CD4-positive, alpha-beta T cell (primary cell): ENCODE measurements around the gene MYL11. TPM values are rescaled to one million over a fixed set of nuclear protein-coding genes. Genes with fewer than 3 reads are reported as not detected.
A peak's percentile ranks its signal among the peaks of the same experiment; 100 is the strongest.

ENCODE experiments used
- ATAC-seq: fragments of 200-7000 bp; cut with Tn5 transposase; one replicate; pipeline ENCODE4 v1.10.0; 2022; ENCODE audit warnings: mild to moderate bottlenecking; ENCODE audit not compliant: poor library complexity
- CTCF ChIA-PET: fragments of 350-600 bp; sonication (Branson Sonifier 250); formaldehyde crosslinking; loops from one replicate; lab custom pipeline; 2021; ENCODE audit warnings: antibody characterized with exemption, inconsistent platforms; lab: Charles Lee
- POLR2A ChIA-PET: fragments of 350-600 bp; sonication (Branson Sonifier 250); formaldehyde crosslinking; loops from one replicate; lab custom pipeline; 2021; ENCODE audit warnings: antibody characterized with exemption, inconsistent platforms; lab: Charles Lee
- DNase-seq, 14 experiments: peaks; one replicate each; pipeline ENCODE4 v3.0.0-alpha.2; 2013 to 2020; ENCODE audit warnings: mixed read lengths in 2 of 14
- H3K27ac ChIP-seq, 2 donors: one replicate each; pipeline versions ENCODE4 v1.5.1 to v1.7.0; 2013; ENCODE audit warnings: low read length in 2 of 2, low read depth in 1 of 2, mild to moderate bottlenecking in 1 of 2
- H3K27me3 ChIP-seq, 2 experiments: 1 replicate in 1 of 2; 2 replicates in 1 of 2; pipeline versions ENCODE4 v1.6.1 to v1.7.0; 2013; ENCODE audit warnings: low read length in 2 of 2, control low read depth in 1 of 2, mild to moderate bottlenecking in 1 of 2, moderate library complexity in 1 of 2; ENCODE audit not compliant: insufficient read depth in 2 of 2, control insufficient read depth in 1 of 2
- H3K36me3 ChIP-seq: one replicate; pipeline ENCODE4 v1.6.1; 2013; ENCODE audit warnings: low read length, control low read depth; ENCODE audit not compliant: insufficient read depth
- H3K4me1 ChIP-seq: one replicate; pipeline ENCODE4 v1.6.1; 2013; ENCODE audit warnings: low read length, control low read depth; ENCODE audit not compliant: insufficient read depth
- H3K4me3 ChIP-seq: one replicate; pipeline ENCODE4 v1.5.1; 2013; ENCODE audit warnings: mild to moderate bottlenecking, low read length, moderate library complexity
- H3K9me3 ChIP-seq, 2 experiments: 1 replicate in 1 of 2; 2 replicates in 1 of 2; pipeline versions ENCODE4 v1.6.1 to v1.7.0; 2013; ENCODE audit warnings: low read length in 2 of 2, mild to moderate bottlenecking in 2 of 2, control low read depth in 1 of 2, moderate library complexity in 1 of 2; ENCODE audit not compliant: control insufficient read depth in 1 of 2, insufficient read depth in 1 of 2
- H3K27ac Mint-ChIP-seq: one replicate; pipeline ENCODE4 v1.8.0; 2020; ENCODE audit warnings: mixed read lengths
- H3K27me3 Mint-ChIP-seq: one replicate; pipeline ENCODE4 v1.8.0; 2021; ENCODE audit warnings: mixed read lengths
- H3K36me3 Mint-ChIP-seq: one replicate; pipeline ENCODE4 v1.8.0; 2021; ENCODE audit warnings: low read depth, mixed read lengths
- H3K4me1 Mint-ChIP-seq: one replicate; pipeline ENCODE4 v1.8.0; 2021; ENCODE audit warnings: low read depth, mixed read lengths
- H3K4me3 Mint-ChIP-seq: one replicate; pipeline ENCODE4 v1.8.0; 2020; ENCODE audit warnings: mild to moderate bottlenecking, mixed read lengths
- H3K9me3 Mint-ChIP-seq: one replicate; pipeline ENCODE4 v1.8.0; 2020; ENCODE audit warnings: mixed read lengths
- intact Hi-C, 2 experiments: fragments of 100-400 bp; cut with DNase I in 1 of 2; cut with micrococcal nuclease in 1 of 2; formaldehyde crosslinking; loops; one replicate each; pipeline versions ENCODE4 v1.15.1 to v1.9.0; 2023 to 2025; cut with DNase I, micrococcal nuclease
- total RNA-seq, 174 experiments: library from RNA in 2 of 174; stranded (reverse) in 2 of 174; gene quantifications; one replicate each; pipeline ENCODE4 v1.2.3 and lab custom pipeline; 2021 to 2026
- TF ChIP-seq, protein P1 (sequence below): fragments of 200-600 bp; IDR thresholded peaks from one replicate; pipeline ENCODE4 v1.8.0; 2022; ENCODE audit warnings: antibody characterized with exemption, mild to moderate bottlenecking

The MYL11 gene
- total RNA-seq, 2 experiments from 2014 or later: 0.95 to 2.4 TPM

DNA sequence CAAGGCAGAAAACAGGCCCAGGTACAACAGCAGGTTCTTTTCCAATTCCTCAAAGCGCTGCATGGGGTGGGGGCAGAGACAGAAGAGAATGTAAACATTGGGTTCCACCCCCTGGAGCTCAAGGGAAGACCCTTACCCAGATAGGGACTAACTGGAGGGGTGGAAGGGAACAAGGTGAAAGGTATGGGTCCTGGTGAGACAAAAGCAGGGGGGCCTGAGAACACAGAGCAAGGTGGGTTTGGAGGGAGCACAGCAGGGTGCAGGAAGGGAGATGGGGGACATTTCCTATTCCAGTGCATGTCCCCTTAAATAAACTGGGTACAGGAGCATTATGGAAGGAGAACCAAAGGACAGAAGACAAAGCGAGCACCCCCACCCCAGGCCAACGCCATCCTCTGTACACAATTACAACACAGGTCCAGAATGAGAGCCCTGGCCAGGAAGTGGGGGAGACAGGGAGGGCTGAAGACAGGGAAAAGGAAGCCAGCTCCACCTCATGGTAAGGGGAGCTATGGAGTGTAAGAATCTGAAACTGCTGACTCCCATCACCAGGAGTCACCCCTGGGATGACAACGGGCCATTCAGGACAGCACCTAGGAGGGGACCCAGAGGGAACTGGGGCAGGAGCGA, 17.4 kb upstream of the MYL11 start:
- DNase-seq (no peak), ATAC-seq (no peak)
- H3K36me3 ChIP-seq: peaks cover 43% of the 10 kb centered on the region
- peaks cover 25% of the 10 kb centered on the region for H3K4me1 Mint-ChIP-seq
- H3K27ac Mint-ChIP-seq: peak overlapping the region; percentile 89
- H3K4me3 ChIP-seq: no peak overlapping the region
- H3K4me1 ChIP-seq: peaks cover 35% of the 10 kb centered on the region
- H3K9me3 Mint-ChIP-seq: no peaks in the 10 kb centered on the region
- H3K27me3 Mint-ChIP-seq: no peaks in the 10 kb centered on the region
- TF ChIP-seq, protein P1, sequence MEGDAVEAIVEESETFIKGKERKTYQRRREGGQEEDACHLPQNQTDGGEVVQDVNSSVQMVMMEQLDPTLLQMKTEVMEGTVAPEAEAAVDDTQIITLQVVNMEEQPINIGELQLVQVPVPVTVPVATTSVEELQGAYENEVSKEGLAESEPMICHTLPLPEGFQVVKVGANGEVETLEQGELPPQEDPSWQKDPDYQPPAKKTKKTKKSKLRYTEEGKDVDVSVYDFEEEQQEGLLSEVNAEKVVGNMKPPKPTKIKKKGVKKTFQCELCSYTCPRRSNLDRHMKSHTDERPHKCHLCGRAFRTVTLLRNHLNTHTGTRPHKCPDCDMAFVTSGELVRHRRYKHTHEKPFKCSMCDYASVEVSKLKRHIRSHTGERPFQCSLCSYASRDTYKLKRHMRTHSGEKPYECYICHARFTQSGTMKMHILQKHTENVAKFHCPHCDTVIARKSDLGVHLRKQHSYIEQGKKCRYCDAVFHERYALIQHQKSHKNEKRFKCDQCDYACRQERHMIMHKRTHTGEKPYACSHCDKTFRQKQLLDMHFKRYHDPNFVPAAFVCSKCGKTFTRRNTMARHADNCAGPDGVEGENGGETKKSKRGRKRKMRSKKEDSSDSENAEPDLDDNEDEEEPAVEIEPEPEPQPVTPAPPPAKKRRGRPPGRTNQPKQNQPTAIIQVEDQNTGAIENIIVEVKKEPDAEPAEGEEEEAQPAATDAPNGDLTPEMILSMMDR: no peak
- H3K27ac ChIP-seq: peak overlapping the region; percentile 92 to 99
- no peaks in the 10 kb centered on the region for H3K27me3 ChIP-seq
- CTCF ChIA-PET: interaction anchor here (0.9 kb wide), 1 partner anchor 10 kb away, joined by 3 read pairs; no protein-coding TSS in a partner anchor
- peaks cover 67% of the 10 kb centered on the region for H3K36me3 Mint-ChIP-seq
- POLR2A ChIA-PET: interaction anchor here (0.9 to 4.6 kb wide), 7 partner anchors 12 to 292 kb away, joined by 4 to 17 read pairs (median 5); partner anchors contain the start of genes ALDOA and TBC1D10B
- H3K4me3 Mint-ChIP-seq: peak overlapping the region; percentile 62
- no peaks in the 10 kb centered on the region for H3K9me3 ChIP-seq
- intact Hi-C loops: loop anchor here (5.0 to 10.0 kb wide), 2 partner anchors 48 to 200 kb away; partner anchors contain the start of genes ZNF771 (in 2 of the 2) and ZNF764 (in 1 of the 2)

DNA sequence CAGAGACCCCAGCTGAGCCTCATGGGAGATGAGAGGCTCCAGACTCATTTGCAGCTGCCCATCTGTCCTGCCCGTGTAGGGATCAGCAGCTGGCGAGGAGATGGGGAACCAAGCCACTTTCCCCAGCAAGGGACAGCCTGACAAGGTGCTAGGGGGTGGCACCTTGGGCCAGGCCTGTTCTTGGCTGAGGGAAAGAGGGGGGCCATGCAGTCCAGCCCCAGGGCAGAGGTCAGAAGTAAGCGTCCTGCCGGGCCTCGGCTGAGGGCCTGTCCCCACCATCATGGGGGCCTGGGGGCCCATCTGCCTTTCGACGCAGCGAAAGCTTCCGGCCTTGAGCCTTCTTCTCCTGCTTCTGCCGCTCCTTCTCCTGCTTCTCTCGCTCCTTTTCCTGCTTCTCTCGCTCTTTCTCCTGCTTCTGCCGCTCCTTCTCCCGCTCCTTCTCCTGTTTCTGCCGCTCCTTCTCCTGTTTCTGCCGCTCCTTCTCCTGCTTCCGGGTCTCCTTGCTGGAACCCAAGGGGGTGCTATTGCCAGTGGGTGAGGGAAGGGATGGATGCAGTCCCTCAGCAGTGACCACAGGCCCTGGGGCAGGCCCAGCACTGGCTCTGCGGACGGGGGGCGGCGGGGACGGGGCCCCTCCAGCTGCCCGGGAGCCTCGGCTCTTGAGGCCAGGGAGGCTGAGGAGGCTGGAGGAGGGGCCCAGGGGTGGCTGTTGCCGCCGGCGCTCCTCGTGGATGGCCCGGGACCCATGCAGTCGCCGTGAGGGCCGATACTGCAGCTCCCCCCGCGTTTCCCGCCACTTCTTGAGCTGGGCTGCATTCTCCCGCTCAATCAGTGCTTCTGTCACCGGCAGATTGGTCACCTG, 16.7 kb upstream of the MYL11 start:
- no peak overlapping the region for H3K4me3 Mint-ChIP-seq
- intact Hi-C loops: loop anchor here (5.0 to 10.0 kb wide), 2 partner anchors 47 to 199 kb away; partner anchors contain the start of genes ZNF771 (in 2 of the 2) and ZNF764 (in 1 of the 2)
- Histone ChIP-seq H3K27me3 (no peaks in the 10 kb centered on the region), H3K4me3 (no peak overlapping the region), H3K36me3 (peaks cover 41% of the 10 kb centered on the region), H3K4me1 (peaks cover 34% of the 10 kb centered on the region), H3K27ac (no peak overlapping the region), H3K9me3 (no peaks in the 10 kb centered on the region)
- ChIA-PET CTCF (no interaction called here), POLR2A (interaction anchor here (2.0 to 3.4 kb wide), 2 partner anchors 12 to 23 kb away, joined by 10 to 15 read pairs; partner anchors contain the start of gene TBC1D10B)
- peak overlapping the region; percentile 89 for H3K27ac Mint-ChIP-seq
- no peaks in the 10 kb centered on the region for H3K9me3 Mint-ChIP-seq
- TF ChIP-seq, protein P1: no peak
- H3K36me3 Mint-ChIP-seq: peaks cover 67% of the 10 kb centered on the region
- DNase-seq: no peak
- H3K4me1 Mint-ChIP-seq: peaks cover 27% of the 10 kb centered on the region
- no peak for ATAC-seq
- no peaks in the 10 kb centered on the region for H3K27me3 Mint-ChIP-seq

DNA sequence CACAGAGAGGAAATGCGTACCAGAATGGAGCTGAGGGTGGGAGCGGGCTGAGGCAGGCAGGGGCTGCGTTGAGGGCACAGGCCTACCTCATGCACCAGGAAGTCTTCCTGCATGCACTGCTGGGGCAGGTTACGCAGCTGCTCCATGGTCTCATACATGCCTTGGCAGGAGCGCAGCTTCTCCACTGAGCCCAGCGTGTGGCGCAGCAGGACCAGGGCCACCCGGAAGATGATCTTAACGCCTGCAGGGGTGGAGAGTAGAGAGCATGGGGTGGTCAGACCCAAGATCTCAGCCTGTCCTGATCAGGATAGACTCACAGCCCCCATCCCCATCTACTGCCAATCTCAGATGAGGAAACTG, 16.0 kb upstream of the MYL11 start:
- DNase-seq: no peak
- Histone ChIP-seq H3K4me1 (peaks cover 28% of the 10 kb centered on the region), H3K9me3 (no peaks in the 10 kb centered on the region), H3K27me3 (no peaks in the 10 kb centered on the region), H3K4me3 (no peak overlapping the region), H3K36me3 (peaks cover 39% of the 10 kb centered on the region), H3K27ac (no peak overlapping the region)
- TF ChIP-seq, protein P1: no peak
- POLR2A ChIA-PET: interaction anchor here (3.4 kb wide), 1 partner anchor 11 kb away, joined by 15 read pairs; the partner anchor contains the start of gene TBC1D10B
- Mint-ChIP-seq H3K27ac (no peak overlapping the region), H3K4me1 (peaks cover 25% of the 10 kb centered on the region), H3K27me3 (no peaks in the 10 kb centered on the region), H3K36me3 (peaks cover 67% of the 10 kb centered on the region), H3K4me3 (no peak overlapping the region), H3K9me3 (no peaks in the 10 kb centered on the region)
- intact Hi-C loops: loop anchor here (5.0 to 10.0 kb wide), 2 partner anchors 46 to 199 kb away; partner anchors contain the start of genes ZNF771 (in 2 of the 2) and ZNF764 (in 1 of the 2)
- CTCF ChIA-PET: no interaction called here
- no peak for ATAC-seq
